ENCODE measurements around the gene MEGF11.

DNA sequence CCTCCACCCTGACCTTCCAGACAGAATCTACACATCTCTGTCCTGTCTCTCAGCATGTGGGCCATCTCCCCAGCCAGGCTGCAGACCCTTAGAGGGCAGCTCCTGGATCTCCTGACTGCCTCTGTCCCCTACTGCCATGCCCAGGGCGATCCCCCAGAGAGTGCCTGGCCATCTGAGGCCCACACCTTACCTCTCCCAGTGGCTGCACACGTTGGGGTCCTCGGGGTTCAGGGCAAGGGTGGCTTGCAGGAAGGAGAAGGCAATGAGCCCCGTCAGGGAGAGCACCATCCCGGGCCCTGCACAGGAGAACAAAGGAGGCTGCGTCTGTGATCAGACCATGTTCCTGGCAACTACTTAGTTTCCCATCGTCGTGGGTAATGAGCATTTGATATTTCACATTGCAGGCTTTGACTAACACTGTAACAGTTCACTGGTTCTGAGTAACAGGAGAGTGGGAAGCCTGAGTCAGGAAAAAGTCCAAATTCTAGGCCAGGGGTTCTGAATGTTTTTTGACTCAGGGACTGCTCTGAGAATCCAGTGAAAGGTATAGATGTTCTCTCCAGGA, 125.4 kb downstream of the MEGF11 start:
- TF ChIP-seq, protein P1, sequence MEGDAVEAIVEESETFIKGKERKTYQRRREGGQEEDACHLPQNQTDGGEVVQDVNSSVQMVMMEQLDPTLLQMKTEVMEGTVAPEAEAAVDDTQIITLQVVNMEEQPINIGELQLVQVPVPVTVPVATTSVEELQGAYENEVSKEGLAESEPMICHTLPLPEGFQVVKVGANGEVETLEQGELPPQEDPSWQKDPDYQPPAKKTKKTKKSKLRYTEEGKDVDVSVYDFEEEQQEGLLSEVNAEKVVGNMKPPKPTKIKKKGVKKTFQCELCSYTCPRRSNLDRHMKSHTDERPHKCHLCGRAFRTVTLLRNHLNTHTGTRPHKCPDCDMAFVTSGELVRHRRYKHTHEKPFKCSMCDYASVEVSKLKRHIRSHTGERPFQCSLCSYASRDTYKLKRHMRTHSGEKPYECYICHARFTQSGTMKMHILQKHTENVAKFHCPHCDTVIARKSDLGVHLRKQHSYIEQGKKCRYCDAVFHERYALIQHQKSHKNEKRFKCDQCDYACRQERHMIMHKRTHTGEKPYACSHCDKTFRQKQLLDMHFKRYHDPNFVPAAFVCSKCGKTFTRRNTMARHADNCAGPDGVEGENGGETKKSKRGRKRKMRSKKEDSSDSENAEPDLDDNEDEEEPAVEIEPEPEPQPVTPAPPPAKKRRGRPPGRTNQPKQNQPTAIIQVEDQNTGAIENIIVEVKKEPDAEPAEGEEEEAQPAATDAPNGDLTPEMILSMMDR (IDR thresholded peaks at IDR 0.05) = no peak
- TF ChIP-seq POLR2A (IDR thresholded peaks at IDR 0.05) = no peak
- TF ChIP-seq POLR2AphosphoS5 (IDR thresholded peaks at IDR 0.05) = no peak
